ENCODE results near the gene COL8A2. TPM values are rescaled to one million over a fixed set of nuclear protein-coding genes. Genes with fewer than 3 reads are reported as not detected.
A peak's percentile ranks its signal among the peaks of the same experiment; 100 is the strongest.

COL8A2 gene
- total RNA-seq, 1 donor from 2014 or later = 16.2 TPM

DNA sequence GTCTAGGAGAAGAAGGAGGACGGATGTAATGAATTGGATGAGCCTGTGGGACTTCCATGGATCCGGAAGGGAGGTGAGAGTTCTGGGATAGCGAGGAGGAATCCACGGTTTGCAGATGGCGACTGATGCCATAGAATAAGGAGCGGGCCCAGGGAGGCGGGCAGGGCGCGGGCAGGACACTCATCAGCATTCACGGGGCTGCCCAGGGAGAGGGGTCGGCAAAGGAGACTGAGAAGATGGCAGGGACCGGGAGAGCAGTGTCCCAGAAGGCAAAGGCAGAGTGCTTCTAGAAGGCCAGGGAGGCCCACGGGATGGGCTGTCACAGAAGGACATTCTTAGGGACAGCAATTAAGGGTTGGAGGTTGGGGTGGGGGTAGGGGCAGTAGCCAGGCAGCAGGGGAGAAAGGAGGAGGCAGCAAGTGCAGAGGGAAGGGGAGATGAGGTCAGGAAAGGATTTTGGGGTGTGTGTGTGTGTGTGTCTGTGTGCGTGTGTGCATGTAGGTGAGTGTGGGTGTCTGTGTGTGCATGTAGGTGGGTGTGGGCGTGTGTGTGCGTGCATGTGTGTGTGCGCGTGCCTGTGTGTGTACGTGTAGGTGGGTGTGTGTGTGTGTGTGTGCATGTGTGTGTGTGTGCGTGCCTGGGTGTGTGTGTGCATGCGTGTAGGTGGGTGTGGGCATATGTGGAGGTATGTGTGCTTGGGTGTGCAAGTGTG, 1.1 kb upstream of the COL8A2 start:
- intact Hi-C loops (cut with DNase I) = no loop called here
- Histone ChIP-seq H3K36me3 (no peaks in the 10 kb centered on the region), H3K9me3 (no peaks in the 10 kb centered on the region), H3K27ac (no peak overlapping the region), H3K27me3 (no peaks in the 10 kb centered on the region), H3K4me1 (peaks cover 9% of the 10 kb centered on the region), H3K4me3 (peak overlapping the region; percentile 41)
- no peak for TF ChIP-seq CTCF (IDR thresholded peaks at IDR 0.05)
- no peak for ATAC-seq
- no peak for DNase-seq

GRCh38 chr1:36124404-36125128, 456 bp downstream of the COL8A2 start:
- ATAC-seq (no peak), DNase-seq (no peak)
- no peak for TF ChIP-seq CTCF (IDR thresholded peaks at IDR 0.05)
- H3K4me1 ChIP-seq = peaks cover 9% of the 10 kb centered on the region
- H3K4me3 ChIP-seq = peak overlapping the region; percentile 36
- H3K27me3 ChIP-seq = no peaks in the 10 kb centered on the region
- no peaks in the 10 kb centered on the region for H3K9me3 ChIP-seq
- no peaks in the 10 kb centered on the region for H3K36me3 ChIP-seq
- no peak overlapping the region for H3K27ac ChIP-seq
- intact Hi-C loops (cut with DNase I) = no loop called here

DNA sequence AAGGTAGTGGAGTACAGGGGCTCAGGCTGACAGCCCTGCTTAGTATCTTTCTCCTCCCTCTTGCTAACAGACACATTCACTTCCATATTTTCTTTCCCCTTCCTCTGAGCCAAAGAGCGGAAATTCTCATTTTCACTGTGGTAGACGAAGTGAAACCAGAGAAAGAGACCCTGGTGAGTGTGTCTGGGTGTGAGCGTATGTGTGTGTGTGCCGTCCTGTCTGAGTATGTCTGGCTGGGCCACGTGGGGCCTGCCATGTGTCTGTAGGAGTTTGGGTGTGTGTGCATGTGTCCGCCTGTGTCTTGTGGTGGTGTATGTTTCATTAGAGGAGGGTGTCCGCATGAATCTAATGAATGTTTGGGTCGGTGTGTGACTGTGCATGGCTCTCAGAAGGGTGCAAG, 1.7 kb downstream of the COL8A2 start:
- TF ChIP-seq CTCF (IDR thresholded peaks at IDR 0.05) = no peak
- ATAC-seq (peak; percentile 76), DNase-seq (peak; percentile 77)
- Histone ChIP-seq H3K4me1 (peaks cover 16% of the 10 kb centered on the region), H3K36me3 (no peaks in the 10 kb centered on the region), H3K4me3 (no peak overlapping the region), H3K27me3 (no peaks in the 10 kb centered on the region), H3K27ac (peak overlapping the region; percentile 36), H3K9me3 (no peaks in the 10 kb centered on the region)
- intact Hi-C loops (cut with DNase I) = no loop called here

GRCh38 chr1:36122062-36123030, 2.7 kb downstream of the COL8A2 start:
- H3K27me3 ChIP-seq = no peaks in the 10 kb centered on the region
- peaks cover 16% of the 10 kb centered on the region for H3K4me1 ChIP-seq
- no peak overlapping the region for H3K27ac ChIP-seq
- no peaks in the 10 kb centered on the region for H3K36me3 ChIP-seq
- no peak for TF ChIP-seq CTCF (IDR thresholded peaks at IDR 0.05)
- intact Hi-C loops (cut with DNase I) = no loop called here
- no peaks in the 10 kb centered on the region for H3K9me3 ChIP-seq
- no peak overlapping the region for H3K4me3 ChIP-seq
- ATAC-seq (no peak), DNase-seq (no peak)

GRCh38 chr1:36119456-36119855, 5.6 kb downstream of the COL8A2 start:
- H3K9me3 ChIP-seq = no peaks in the 10 kb centered on the region
- no peaks in the 10 kb centered on the region for H3K27me3 ChIP-seq
- no peak overlapping the region for H3K4me3 ChIP-seq
- intact Hi-C loops (cut with DNase I) = no loop called here
- no peak for TF ChIP-seq CTCF (IDR thresholded peaks at IDR 0.05)
- no peak for DNase-seq
- no peaks in the 10 kb centered on the region for H3K36me3 ChIP-seq
- H3K27ac ChIP-seq = peak overlapping the region; percentile 42
- peaks cover 12% of the 10 kb centered on the region for H3K4me1 ChIP-seq
- peak; percentile 68 for ATAC-seq
